Bone marrow (tissue), 2 donors: ENCODE data around the gene KRT37.

Source experiments
- DNase-seq, 2 donors: peaks; one replicate each; lab custom pipeline; 2025; lab: John Stamatoyannopoulos, UW

The KRT37 gene

DNA sequence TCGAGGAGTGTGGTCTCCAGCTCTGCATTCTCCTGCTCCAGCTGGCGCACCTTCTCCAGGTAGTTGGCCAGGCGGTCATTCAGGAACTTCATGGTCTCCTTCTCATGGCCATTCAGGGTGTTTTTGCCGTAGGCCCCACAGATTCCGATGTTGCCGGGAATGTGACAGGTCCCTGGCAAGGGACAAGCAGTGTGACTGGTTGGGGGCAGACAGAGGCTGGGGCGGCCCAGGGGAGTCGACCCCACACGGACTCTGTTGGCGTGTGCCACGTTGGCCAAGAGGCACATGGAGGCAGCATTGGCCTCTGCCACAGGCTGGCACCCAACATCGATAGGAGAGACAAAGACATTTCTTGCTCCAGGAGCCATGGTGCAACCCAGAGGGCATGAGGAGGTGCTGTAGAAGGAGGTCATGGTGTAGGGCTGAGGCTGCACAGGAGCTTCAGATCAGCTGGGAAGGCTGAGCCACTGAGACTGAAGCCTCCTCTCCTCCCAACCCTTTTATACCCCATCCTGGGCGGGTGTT, at the start of gene KRT37:
Gene KRT37 (minus strand): TSS at position 475 of the 525 bp plus-strand sequence. CDS start 62 bp downstream, at position 413.
- DNase-seq: no peak

GRCh38 chr17:41468346-41468745, 44.0 kb upstream of the KRT37 start:
- DNase-seq: no peak

- no peak for DNase-seq
Observed at GRCh38 chr17:41467561-41467960, 43.2 kb upstream of the KRT37 start.

DNA sequence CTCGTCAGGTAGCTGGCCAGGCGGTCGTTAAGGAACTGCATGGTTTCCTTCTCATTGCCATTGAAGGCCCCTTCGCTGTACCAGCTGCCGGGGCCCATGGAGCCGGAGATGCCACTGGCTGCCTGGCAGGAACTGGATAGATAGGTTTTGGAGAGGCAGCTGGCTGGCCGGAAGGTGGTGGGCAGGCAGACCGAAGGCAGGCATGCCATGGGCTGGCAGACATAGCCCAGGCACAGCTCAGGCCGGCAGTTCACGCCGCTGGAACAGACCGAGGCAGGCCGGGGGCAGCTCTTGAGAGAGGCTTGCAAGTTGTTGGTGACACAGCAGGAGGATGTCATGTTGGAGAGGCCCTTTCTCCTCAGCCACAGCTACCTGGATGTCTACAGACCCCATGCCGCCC, 42.6 kb upstream of the KRT37 start, which contains the start of gene KRT32:
Gene KRT32 (minus strand): TSS at position 399 of the 400 bp plus-strand sequence. CDS start 61 bp downstream, at position 338.
- no peak for DNase-seq

DNA sequence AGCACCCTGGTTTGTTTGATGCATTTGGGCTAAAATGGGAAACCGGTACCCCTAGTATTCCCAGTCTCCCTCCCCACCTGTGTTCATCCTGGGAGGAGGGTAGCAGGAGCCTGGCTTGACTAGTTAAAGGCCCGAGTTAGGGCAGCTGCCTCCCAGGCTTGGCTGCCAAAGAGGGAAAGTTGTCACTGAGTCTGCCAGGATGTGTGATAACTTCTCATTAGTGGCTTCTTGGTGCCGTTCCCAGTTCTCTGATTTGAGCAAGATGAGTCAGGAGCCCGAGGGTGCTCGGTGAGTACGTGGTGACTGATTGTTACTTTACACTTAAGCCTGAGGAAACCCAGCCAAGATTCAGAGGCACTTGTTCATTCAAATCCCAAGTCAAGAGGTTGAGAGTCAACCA, 40.3 kb upstream of the KRT37 start:
- DNase-seq: no peak

GRCh38 chr17:41464173-41464572, 39.8 kb upstream of the KRT37 start:
- DNase-seq: no peak

- DNase-seq: no peak
Observed at GRCh38 chr17:41463746-41464145, 39.4 kb upstream of the KRT37 start.

DNA sequence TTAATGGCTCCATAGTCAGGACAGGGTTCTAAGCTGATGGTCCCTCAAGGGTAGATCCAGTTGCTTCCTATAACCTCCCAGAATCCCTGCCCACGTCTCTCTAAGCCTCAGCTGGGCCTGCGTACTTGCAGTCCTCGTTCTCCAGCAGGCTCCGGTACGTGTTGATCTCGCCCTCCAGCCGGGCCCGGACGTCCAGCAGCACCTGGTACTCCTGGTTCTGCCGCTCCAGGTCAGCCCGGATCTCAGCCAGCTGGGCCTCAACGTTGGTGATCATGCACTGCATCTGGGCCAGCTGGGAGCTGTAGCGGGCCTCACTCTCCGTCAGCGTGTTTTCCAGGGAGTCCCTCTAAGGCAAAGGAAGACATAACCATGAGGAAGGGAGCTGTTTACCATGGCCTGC, 38.3 kb upstream of the KRT37 start:
- DNase-seq: no peak

- DNase-seq: no peak
Observed at GRCh38 chr17:41457676-41458075, 33.3 kb upstream of the KRT37 start.

GRCh38 chr17:41456204-41456603, 31.8 kb upstream of the KRT37 start:
- no peak for DNase-seq

DNA sequence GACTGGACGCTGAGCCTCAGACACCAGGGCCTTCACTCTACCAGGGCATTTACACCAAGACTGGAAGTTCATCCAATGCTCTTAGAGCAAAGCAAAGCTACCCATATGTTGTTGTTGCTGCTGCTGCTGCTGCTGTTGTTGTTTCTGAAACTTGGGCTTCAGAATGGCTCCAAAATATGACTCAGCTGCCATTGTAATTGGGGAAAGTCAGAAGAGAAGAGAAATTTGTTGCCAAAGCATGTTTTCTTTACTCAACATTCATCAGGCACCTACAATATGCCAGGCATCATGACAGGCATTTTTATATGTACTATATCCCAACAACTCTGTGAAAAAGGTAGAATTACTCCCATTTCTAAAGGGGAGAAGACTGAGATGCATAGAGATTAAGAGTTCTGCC, 30.9 kb upstream of the KRT37 start:
- no peak for DNase-seq

GRCh38 chr17:41453066-41453465, 28.7 kb upstream of the KRT37 start:
- no peak for DNase-seq

GRCh38 chr17:41452281-41452680, 27.9 kb upstream of the KRT37 start:
- DNase-seq: no peak

DNA sequence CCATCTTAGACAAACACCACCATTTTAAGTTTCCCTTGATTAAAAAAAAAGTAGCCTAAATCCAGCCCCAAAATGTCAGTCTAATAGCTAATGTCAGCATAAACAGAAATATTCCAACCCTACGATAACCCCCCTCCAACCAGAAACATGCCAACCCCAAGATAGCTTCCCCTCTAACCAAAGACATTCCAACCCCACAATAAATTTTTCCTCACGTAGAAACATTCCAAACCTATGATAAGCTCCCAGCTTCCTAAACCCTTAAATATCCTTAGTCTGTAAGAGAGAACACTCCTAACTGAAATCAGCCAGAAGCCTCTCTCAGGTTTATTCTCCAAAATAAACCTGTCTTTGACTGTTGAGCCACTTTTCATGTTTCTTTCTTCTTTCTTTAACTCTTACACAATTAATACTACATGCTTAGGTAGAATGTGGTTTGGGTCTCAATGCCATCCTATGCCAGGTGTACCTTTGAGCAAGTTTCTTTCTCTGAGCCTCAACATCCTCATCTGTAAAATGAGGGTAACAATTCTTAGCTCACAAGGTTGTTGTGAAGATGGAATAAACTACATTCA, 26.9 kb upstream of the KRT37 start:
- DNase-seq: no peak

GRCh38 chr17:41449008-41449407, 24.6 kb upstream of the KRT37 start:
- DNase-seq: no peak

GRCh38 chr17:41448506-41448905, 24.1 kb upstream of the KRT37 start:
- DNase-seq: no peak

- no peak for DNase-seq
Observed at GRCh38 chr17:41446806-41447205, 22.4 kb upstream of the KRT37 start.

DNA sequence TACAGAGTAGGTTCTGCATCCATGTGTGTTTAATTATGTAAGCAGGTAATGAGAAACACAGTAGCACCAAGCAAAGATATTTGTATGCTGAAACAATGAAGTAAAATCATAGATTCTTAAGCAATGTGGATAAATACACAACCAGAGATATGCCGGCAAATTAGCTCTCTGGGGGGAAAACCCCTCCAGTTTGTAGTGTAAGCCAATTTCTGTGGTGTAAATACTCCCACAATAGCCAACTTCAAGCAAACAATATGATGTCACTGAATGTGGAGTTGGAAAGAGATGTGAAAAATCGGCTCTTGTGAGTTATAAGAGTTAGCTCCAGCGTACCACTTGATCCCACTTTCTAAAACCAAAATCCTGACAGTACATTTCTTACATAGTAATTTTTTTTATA, 20.3 kb upstream of the KRT37 start:
- DNase-seq: no peak

DNA sequence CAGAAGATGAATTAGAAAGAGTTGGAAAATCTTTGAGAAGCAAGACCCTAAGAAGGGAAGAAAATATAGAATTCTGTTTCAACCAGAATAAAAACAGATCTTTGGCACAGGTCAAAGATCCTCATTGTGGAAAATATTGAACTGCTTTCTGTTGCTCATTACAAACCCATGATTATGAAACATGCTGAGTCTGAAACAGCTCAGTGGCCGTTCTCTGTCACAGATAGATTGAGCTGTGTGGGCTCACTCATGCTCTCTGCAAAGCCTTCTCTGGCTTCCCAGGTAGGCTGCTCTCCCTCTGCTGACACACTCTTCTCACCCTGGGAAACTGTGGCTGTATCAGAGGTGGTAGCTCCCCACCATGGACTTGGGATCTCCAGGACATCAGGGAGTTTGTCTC, 19.8 kb upstream of the KRT37 start:
- no peak for DNase-seq

DNA sequence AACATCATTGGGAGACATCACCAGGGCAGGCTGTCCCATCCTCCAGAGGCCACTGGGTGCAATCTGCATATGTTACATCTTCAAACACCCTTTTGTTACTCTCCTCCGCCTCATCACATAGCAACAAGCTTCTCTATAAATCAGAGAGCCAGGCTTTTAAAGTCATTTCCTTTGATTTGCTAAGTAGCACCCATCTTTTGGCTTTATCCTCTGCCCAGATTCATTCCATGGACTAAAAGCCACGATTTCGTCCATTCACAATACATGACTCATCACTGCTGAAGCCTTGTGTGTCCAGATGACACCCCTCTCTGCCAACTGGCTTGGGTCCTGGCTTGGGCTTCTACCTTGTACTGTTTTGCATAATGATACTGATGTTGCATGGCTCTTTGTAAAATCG, 18.4 kb upstream of the KRT37 start:
- no peak for DNase-seq

DNA sequence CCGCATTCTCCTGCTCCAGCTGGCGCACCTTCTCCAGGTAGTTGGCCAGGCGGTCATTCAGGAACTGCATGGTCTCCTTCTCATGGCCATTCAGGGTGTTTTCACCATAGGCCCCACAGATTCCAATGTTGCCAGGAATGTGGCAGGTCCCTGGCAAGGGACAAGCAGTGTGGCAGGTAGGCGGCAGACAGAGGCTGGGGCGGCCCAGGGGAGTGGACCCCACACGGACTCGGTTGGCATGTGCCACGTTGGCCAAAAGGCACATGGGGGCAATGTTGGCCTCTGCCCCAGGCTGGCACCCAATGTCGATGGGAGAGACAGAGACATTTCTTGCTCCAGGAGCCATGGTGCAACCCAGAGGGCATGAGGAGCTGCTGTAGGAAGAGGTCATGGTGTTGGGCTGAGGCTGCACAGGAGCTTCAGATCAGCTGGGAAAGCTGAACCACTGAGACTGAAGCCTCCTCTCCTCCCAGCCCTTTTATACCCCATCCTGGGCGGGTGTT, 16.2 kb upstream of the KRT37 start, which contains the start of gene KRT38:
Gene KRT38 (minus strand): TSS at position 453 of the 503 bp plus-strand sequence. CDS start 62 bp downstream, at position 391.
- no peak for DNase-seq

DNA sequence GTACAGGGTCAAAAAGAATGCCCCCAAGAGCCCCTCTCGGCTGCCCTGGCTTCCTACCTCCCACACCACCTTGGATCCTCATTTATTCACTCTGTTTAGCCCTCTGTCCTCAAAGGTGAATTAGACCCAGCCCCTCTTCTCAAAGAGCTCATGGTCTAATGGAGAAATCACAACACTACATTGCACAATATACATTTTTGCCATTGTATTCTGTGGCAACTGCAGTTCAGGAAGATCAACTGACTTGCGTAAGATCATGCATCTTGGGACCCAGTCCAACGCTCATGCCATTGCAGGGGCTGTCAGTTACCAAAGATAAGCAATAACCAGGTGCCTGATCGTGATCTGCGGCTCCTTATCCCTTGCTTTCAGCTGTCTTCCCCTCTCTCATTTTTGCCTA, 15.0 kb upstream of the KRT37 start:
- no peak for DNase-seq

GRCh38 chr17:41437769-41438168, 13.4 kb upstream of the KRT37 start:
- no peak for DNase-seq

- no peak for DNase-seq
Observed at GRCh38 chr17:41437254-41437653, 12.9 kb upstream of the KRT37 start.
